GM12865 (cell line): Measurements from ENCODE around the gene TSTD2.
A peak's percentile ranks its signal among the peaks of the same experiment; 100 is the strongest.
"Not testable (repeated sequence)": the region's sequence is repeated elsewhere in the genome, so short reads cannot be mapped to it uniquely, and the experiment has no call there.

Source experiments
- DNase-seq: peaks from one replicate; pipeline ENCODE4 v3.0.0; 2010; ENCODE audit warnings: low read depth
- H3K4me3 ChIP-seq: 2 replicates; pipeline ENCODE4 v1.5.1; 2011; ENCODE audit warnings: mild to moderate bottlenecking, low read depth, low read length, control low read depth
- CTCF ChIP-seq: IDR thresholded peaks from 2 replicates; pipeline ENCODE4 v1.5.1; 2011; ENCODE audit warnings: low read length, control low read depth, low read depth, inconsistent platforms; ENCODE audit not compliant: insufficient read depth; ENCODE audit errors: missing control alignments

The TSTD2 gene

GRCh38 chr9:97625620-97626019 lies 7.5 kb downstream of the TSTD2 start:
- DNase-seq, result no peak
- no peak for TF ChIP-seq CTCF
- H3K4me3 ChIP-seq, result no peak overlapping the region

GRCh38 chr9:97623946-97624345 lies 9.2 kb downstream of the TSTD2 start:
- no peak for TF ChIP-seq CTCF
- DNase-seq, result no peak
- H3K4me3 ChIP-seq, result no peak overlapping the region

- not testable (repeated sequence) for DNase-seq, H3K4me3 ChIP-seq
Observed at GRCh38 chr9:97622483-97622882, 10.7 kb downstream of the TSTD2 start.

GRCh38 chr9:97620063-97620462 lies 13.1 kb downstream of the TSTD2 start:
- not testable (repeated sequence) for DNase-seq, H3K4me3 ChIP-seq

- peak; percentile 15 for DNase-seq
- TF ChIP-seq CTCF, result no peak
- H3K4me3 ChIP-seq, result no peak overlapping the region
Observed at GRCh38 chr9:97617939-97618416, 15.2 kb downstream of the TSTD2 start.

GRCh38 chr9:97615439-97616072 lies 17.6 kb downstream of the TSTD2 start:
- no peak overlapping the region for H3K4me3 ChIP-seq
- TF ChIP-seq CTCF, result peak; percentile 68
- DNase-seq, result peak; percentile 74

GRCh38 chr9:97604901-97605645 lies 28.1 kb downstream of the TSTD2 start:
- no peak for TF ChIP-seq CTCF
- no peak overlapping the region for H3K4me3 ChIP-seq
- no peak for DNase-seq

- no peak for TF ChIP-seq CTCF
- no peak for DNase-seq
- H3K4me3 ChIP-seq, result no peak overlapping the region
Observed at GRCh38 chr9:97602430-97602829, 30.7 kb downstream of the TSTD2 start.
